MM.1S (cell line): Measurements from ENCODE around the gene GNAS.

ENCODE experiments used
- DNase-seq: peaks from one replicate; pipeline ENCODE4 v3.0.0-alpha.2; 2015
- H2AFZ ChIP-seq: fragments of 300-600 bp; sonication (generic); 2 replicates; pipeline ENCODE4 v1.6.0; 2016; ENCODE audit warnings: antibody characterized with exemption, low read length
- H3F3A ChIP-seq: fragments of 300-600 bp; sonication (generic); 2 replicates; pipeline ENCODE4 v1.6.1; 2016; ENCODE audit warnings: mild to moderate bottlenecking, antibody characterized with exemption, low read length, moderate library complexity, mixed read lengths; ENCODE audit not compliant: insufficient read depth
- H3K27ac ChIP-seq: fragments of 300-600 bp; sonication (generic); 2 replicates; pipeline ENCODE4 v1.5.1; 2016; ENCODE audit warnings: mild to moderate bottlenecking, low read length
- H3K27me3 ChIP-seq: fragments of 300-600 bp; sonication (generic); replicated peaks from 2 replicates; pipeline ENCODE4 v1.6.0; 2016; ENCODE audit warnings: low read length; ENCODE audit not compliant: insufficient read depth
- H3K36me3 ChIP-seq: fragments of 300-600 bp; sonication (generic); replicated peaks from 2 replicates; pipeline ENCODE4 v1.6.1; 2016; ENCODE audit warnings: mild to moderate bottlenecking, low read length, mixed read lengths; ENCODE audit not compliant: insufficient read depth
- H3K4me1 ChIP-seq: fragments of 300-600 bp; sonication (generic); 2 replicates; pipeline ENCODE4 v1.6.1; 2016; ENCODE audit warnings: low read length, mixed read lengths
- H3K4me2 ChIP-seq: fragments of 300-600 bp; sonication (generic); 2 replicates; pipeline ENCODE4 v1.6.0; 2016; ENCODE audit warnings: low read depth, low read length
- H3K4me3 ChIP-seq: fragments of 300-600 bp; sonication (generic); 2 replicates; pipeline ENCODE4 v1.5.1; 2016; ENCODE audit warnings: low read length, mixed read lengths
- H3K79me2 ChIP-seq: fragments of 300-600 bp; sonication (generic); 2 replicates; pipeline ENCODE4 v1.6.1; 2016; ENCODE audit warnings: mixed run types, low read length, mixed read lengths
- H3K9ac ChIP-seq: fragments of 300-600 bp; sonication (generic); 2 replicates; pipeline ENCODE4 v1.6.1; 2016; ENCODE audit warnings: low read length, mixed read lengths
- H3K9me2 ChIP-seq: fragments of 300-600 bp; sonication (generic); replicated peaks from 2 replicates; pipeline ENCODE4 v1.6.1; 2016; ENCODE audit warnings: mild to moderate bottlenecking, low read length, mixed read lengths; ENCODE audit not compliant: insufficient read depth
- H3K9me3 ChIP-seq: fragments of 300-600 bp; sonication (generic); replicated peaks from 2 replicates; pipeline ENCODE4 v1.6.1; 2016; ENCODE audit warnings: mild to moderate bottlenecking, low read length, mixed read lengths; ENCODE audit not compliant: insufficient read depth
- H4K20me1 ChIP-seq: fragments of 300-600 bp; sonication (generic); 2 replicates; pipeline ENCODE4 v1.6.1; 2016; ENCODE audit warnings: mild to moderate bottlenecking, low read length, moderate library complexity, mixed read lengths; ENCODE audit not compliant: insufficient read depth
- CTCF ChIP-seq: fragments of 300-600 bp; sonication (generic); IDR thresholded peaks from 2 replicates; pipeline ENCODE4 v1.5.1; 2016; ENCODE audit warnings: antibody characterized with exemption, low read length, mixed read lengths
- EZH2 ChIP-seq: fragments of 300-600 bp; sonication (generic); optimal IDR thresholded peaks from 2 replicates; pipeline ENCODE3; 2017; ENCODE audit warnings: low read depth, mild to moderate bottlenecking, antibody characterized with exemption, low read length, mixed read lengths
- EZH2phosphoT487 ChIP-seq: fragments of 300-600 bp; sonication (generic); IDR thresholded peaks from 2 replicates; pipeline ENCODE4 v1.6.1; 2018; ENCODE audit warnings: antibody characterized with exemption, low read length

The GNAS gene

DNA sequence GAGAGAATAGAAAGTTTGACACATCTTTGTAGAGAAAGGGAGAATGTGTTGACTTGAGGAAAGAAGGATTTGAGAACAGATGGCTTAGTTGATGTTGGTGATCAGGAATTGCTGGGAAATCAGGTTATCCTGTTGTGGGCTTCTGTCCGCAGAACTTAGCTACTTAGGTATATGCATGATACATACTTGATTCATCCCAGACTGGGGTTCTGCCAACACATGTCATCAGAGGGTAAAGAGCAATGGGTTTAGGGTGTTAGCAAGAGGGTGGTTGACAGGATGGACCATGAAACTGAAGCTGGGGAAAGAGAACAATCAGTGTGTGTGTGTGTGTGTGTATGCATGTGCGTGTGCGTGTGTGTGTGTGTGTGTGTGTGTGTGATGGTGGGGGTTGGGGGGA is 78.0 kb downstream of the GNAS start:
- H3K27ac ChIP-seq = no peak overlapping the region
- H2AFZ ChIP-seq = no peak overlapping the region
- H3K27me3 ChIP-seq = no peaks in the 10 kb centered on the region
- H3K9ac ChIP-seq = no peak overlapping the region
- no peak overlapping the region for H3K4me3 ChIP-seq
- no peaks in the 10 kb centered on the region for H3K9me2 ChIP-seq
- H3K9me3 ChIP-seq = no peaks in the 10 kb centered on the region
- H3K4me2 ChIP-seq = no peak overlapping the region
- TF ChIP-seq EZH2phosphoT487 (no peak), CTCF (no peak), EZH2 (no peak)
- DNase-seq = no peak
- no peaks in the 10 kb centered on the region for H3K4me1 ChIP-seq
- H3K79me2 ChIP-seq = no peaks in the 10 kb centered on the region
- no peaks in the 10 kb centered on the region for H3F3A ChIP-seq
- H3K36me3 ChIP-seq = no peaks in the 10 kb centered on the region
- no peaks in the 10 kb centered on the region for H4K20me1 ChIP-seq

GRCh38 chr20:58932170-58932569 is 79.7 kb downstream of the GNAS start:
- Histone ChIP-seq H3K9ac (no peak overlapping the region), H3K79me2 (no peaks in the 10 kb centered on the region), H3K9me3 (no peaks in the 10 kb centered on the region), H3K4me3 (no peak overlapping the region), H3K9me2 (no peaks in the 10 kb centered on the region), H3K4me1 (no peaks in the 10 kb centered on the region), H2AFZ (no peak overlapping the region), H3K27ac (no peak overlapping the region), H4K20me1 (no peaks in the 10 kb centered on the region), H3K27me3 (no peaks in the 10 kb centered on the region), H3F3A (no peaks in the 10 kb centered on the region), H3K4me2 (no peak overlapping the region), H3K36me3 (no peaks in the 10 kb centered on the region)
- TF ChIP-seq EZH2phosphoT487 = no peak
- no peak for TF ChIP-seq EZH2
- TF ChIP-seq CTCF = no peak
- DNase-seq = no peak

DNA sequence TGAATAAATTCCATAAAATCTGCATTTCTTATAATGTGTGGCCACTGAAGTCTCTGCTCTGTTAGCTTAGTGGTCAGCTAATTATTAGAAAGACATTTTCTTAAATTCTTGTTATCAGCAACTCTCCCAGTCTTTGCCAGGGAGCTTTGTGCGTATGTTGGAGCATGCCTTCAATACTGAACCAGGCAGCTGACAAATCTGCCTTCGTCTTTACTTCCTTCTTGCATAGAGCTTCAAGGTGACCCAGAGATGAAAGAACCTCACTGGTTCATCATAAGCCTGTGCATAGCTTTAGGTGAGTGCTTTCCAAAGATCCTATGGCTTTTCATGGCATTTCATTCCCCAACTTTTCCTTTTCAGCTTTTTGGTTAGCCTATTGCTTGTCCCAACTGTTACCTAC is 85.6 kb downstream of the GNAS start:
- Histone ChIP-seq H3K27ac (no peak overlapping the region), H3K27me3 (no peaks in the 10 kb centered on the region), H3K79me2 (no peaks in the 10 kb centered on the region), H3K9me3 (no peaks in the 10 kb centered on the region), H3F3A (no peaks in the 10 kb centered on the region), H4K20me1 (no peaks in the 10 kb centered on the region), H3K4me1 (no peaks in the 10 kb centered on the region), H3K9me2 (no peaks in the 10 kb centered on the region), H2AFZ (no peak overlapping the region), H3K9ac (no peak overlapping the region), H3K36me3 (no peaks in the 10 kb centered on the region), H3K4me3 (no peak overlapping the region), H3K4me2 (no peak overlapping the region)
- no peak for DNase-seq
- no peak for TF ChIP-seq CTCF
- TF ChIP-seq EZH2phosphoT487 = no peak
- no peak for TF ChIP-seq EZH2

- Histone ChIP-seq H3K4me3 (no peak overlapping the region), H3K79me2 (no peaks in the 10 kb centered on the region), H3K27ac (no peak overlapping the region), H2AFZ (no peak overlapping the region), H3K9me3 (no peaks in the 10 kb centered on the region), H3K4me1 (no peaks in the 10 kb centered on the region), H3K9me2 (no peaks in the 10 kb centered on the region), H3K27me3 (no peaks in the 10 kb centered on the region), H3K4me2 (no peak overlapping the region), H3K9ac (no peak overlapping the region), H4K20me1 (no peaks in the 10 kb centered on the region), H3F3A (no peaks in the 10 kb centered on the region), H3K36me3 (no peaks in the 10 kb centered on the region)
- no peak for DNase-seq
- no peak for TF ChIP-seq EZH2
- no peak for TF ChIP-seq CTCF
- no peak for TF ChIP-seq EZH2phosphoT487
Observed at GRCh38 chr20:58938541-58938940, 86.0 kb downstream of the GNAS start.
